Karpas-422 (cell line): ENCODE data around the gene AGAP1. TPM values are rescaled to one million over a fixed set of nuclear protein-coding genes. Genes with fewer than 3 reads are reported as not detected.
A peak's percentile ranks its signal among the peaks of the same experiment; 100 is the strongest.

ENCODE experiments used
- DNase-seq: peaks from one replicate; pipeline ENCODE4 v3.0.0-alpha.2; 2015
- H2AFZ ChIP-seq: fragments of 200-600 bp; sonication (generic); 2 replicates; pipeline ENCODE4 v1.6.1; 2014; ENCODE audit warnings: antibody characterized with exemption, low read length, mixed read lengths
- H3K27ac ChIP-seq: fragments of 200-600 bp; sonication (generic); 2 replicates; pipeline ENCODE4 v1.5.1; 2014; ENCODE audit warnings: mild to moderate bottlenecking, low read length, moderate library complexity
- H3K27me3 ChIP-seq: fragments of 200-600 bp; sonication (generic); 2 replicates; pipeline ENCODE4 v1.6.1; 2014; ENCODE audit warnings: low read length, mixed read lengths
- H3K36me3 ChIP-seq: fragments of 200-600 bp; sonication (generic); 2 replicates; pipeline ENCODE4 v1.6.1; 2014; ENCODE audit warnings: low read length, mixed read lengths; ENCODE audit not compliant: insufficient read depth
- H3K4me1 ChIP-seq: fragments of 200-600 bp; sonication (generic); 2 replicates; pipeline ENCODE4 v1.6.1; 2014; ENCODE audit warnings: mild to moderate bottlenecking, low read length, mixed read lengths
- H3K4me2 ChIP-seq: fragments of 200-600 bp; sonication (generic); 2 replicates; pipeline ENCODE4 v1.6.1; 2014; ENCODE audit warnings: low read length, low read depth, mild to moderate bottlenecking; ENCODE audit not compliant: poor library complexity, severe bottlenecking
- H3K4me3 ChIP-seq: fragments of 200-600 bp; sonication (generic); 2 replicates; pipeline ENCODE4 v1.5.1; 2014; ENCODE audit warnings: mild to moderate bottlenecking, antibody characterized with exemption, low read length, mixed read lengths
- H3K79me2 ChIP-seq: fragments of 200-600 bp; sonication (generic); 2 replicates; pipeline ENCODE4 v1.6.1; 2014; ENCODE audit warnings: mild to moderate bottlenecking, low read length, mixed read lengths
- H3K9ac ChIP-seq: fragments of 200-600 bp; sonication (generic); 2 replicates; pipeline ENCODE4 v1.6.0; 2014; ENCODE audit warnings: low read length
- H3K9me2 ChIP-seq: fragments of 200-600 bp; sonication (generic), shearing (Covaris generic); replicated peaks from 2 replicates; pipeline ENCODE4 v1.6.0; 2014; ENCODE audit warnings: mild to moderate bottlenecking, low read length, moderate library complexity; ENCODE audit not compliant: insufficient read depth
- H3K9me3 ChIP-seq: fragments of 300-700, 200-600 bp; sonication (generic); 2 replicates; pipeline ENCODE4 v1.6.1; 2014; ENCODE audit warnings: low read length, mixed read lengths
- H4K20me1 ChIP-seq: fragments of 200-600 bp; sonication (generic); 2 replicates; pipeline ENCODE4 v1.6.1; 2014; ENCODE audit warnings: mild to moderate bottlenecking, antibody characterized with exemption, low read length, low read depth; ENCODE audit not compliant: insufficient read depth
- total RNA-seq: library from RNA; depleted of rRNA; stranded (reverse); fragments of >200 nt; shearing (Covaris generic); gene quantifications from 2 replicates; pipeline ENCODE4 v1.2.3, GENCODE V29; 2014; ENCODE audit warnings: low replicate concordance

Gene AGAP1
- total RNA-seq, 1 experiment from 2014 or later, result not detected

DNA sequence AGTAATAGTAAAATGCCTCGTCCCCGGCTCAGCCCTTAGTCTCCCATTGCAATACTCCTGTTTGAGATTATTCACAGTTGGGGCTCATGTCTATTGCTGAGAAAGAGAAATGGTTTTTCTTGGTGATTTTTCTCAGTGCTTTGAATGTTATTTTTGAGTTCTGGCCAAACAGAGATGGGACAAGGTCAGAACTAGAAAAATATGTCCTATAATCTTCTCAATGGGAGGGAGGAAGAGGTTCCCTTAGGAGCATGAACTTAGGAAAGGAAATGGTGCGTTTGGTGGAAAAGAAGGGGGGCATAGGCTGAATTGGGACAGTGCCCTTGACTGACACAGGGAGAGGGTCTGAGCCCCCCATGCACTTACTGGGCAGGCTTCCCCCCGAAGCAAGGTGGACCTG is 133.8 kb downstream of the AGAP1 start:
- H3K27ac ChIP-seq, result no peak overlapping the region
- H3K4me1 ChIP-seq, result peaks cover 5% of the 10 kb centered on the region
- no peaks in the 10 kb centered on the region for H3K27me3 ChIP-seq
- no peaks in the 10 kb centered on the region for H3K79me2 ChIP-seq
- H3K4me3 ChIP-seq, result no peak overlapping the region
- no peak for DNase-seq
- no peak overlapping the region for H3K4me2 ChIP-seq
- no peaks in the 10 kb centered on the region for H3K9me2 ChIP-seq
- H3K9ac ChIP-seq, result no peak overlapping the region
- H4K20me1 ChIP-seq, result no peaks in the 10 kb centered on the region
- no peaks in the 10 kb centered on the region for H3K9me3 ChIP-seq
- H3K36me3 ChIP-seq, result no peaks in the 10 kb centered on the region
- H2AFZ ChIP-seq, result no peak overlapping the region

DNA sequence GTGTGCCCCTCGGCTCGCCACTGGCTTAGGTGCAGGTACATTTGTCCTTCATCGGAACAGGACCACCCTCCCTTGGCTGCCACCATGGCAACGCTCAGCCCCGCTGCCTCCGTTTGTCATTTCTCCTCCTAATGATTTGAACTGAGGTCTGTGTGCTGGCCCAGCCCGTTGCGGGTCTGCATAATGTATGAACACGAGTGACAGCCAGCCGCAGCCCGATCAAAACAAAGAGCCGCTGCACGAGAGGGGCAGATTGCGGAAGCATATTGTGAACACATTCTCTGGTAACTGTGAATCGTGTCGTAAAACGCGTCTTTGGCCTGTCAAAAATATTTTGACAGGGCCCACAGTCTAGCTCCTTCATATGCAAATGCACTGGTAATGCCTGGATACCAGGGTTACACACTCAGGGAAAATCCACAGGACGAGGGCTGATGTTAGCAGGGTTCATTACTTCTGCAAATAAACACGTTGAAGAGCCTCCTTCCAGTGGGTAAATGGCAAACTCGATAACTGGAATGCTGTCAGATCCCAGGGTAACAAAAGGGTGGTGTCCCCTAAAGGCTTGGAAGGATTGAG is 137.0 kb downstream of the AGAP1 start:
- no peak for DNase-seq
- no peaks in the 10 kb centered on the region for H3K27me3 ChIP-seq
- no peak overlapping the region for H3K4me2 ChIP-seq
- H3K9me3 ChIP-seq, result no peaks in the 10 kb centered on the region
- no peak overlapping the region for H3K4me3 ChIP-seq
- H2AFZ ChIP-seq, result no peak overlapping the region
- no peaks in the 10 kb centered on the region for H3K9me2 ChIP-seq
- H3K79me2 ChIP-seq, result no peaks in the 10 kb centered on the region
- H3K27ac ChIP-seq, result no peak overlapping the region
- no peaks in the 10 kb centered on the region for H3K36me3 ChIP-seq
- peaks cover 10% of the 10 kb centered on the region for H3K4me1 ChIP-seq
- H4K20me1 ChIP-seq, result no peaks in the 10 kb centered on the region
- H3K9ac ChIP-seq, result no peak overlapping the region

DNA sequence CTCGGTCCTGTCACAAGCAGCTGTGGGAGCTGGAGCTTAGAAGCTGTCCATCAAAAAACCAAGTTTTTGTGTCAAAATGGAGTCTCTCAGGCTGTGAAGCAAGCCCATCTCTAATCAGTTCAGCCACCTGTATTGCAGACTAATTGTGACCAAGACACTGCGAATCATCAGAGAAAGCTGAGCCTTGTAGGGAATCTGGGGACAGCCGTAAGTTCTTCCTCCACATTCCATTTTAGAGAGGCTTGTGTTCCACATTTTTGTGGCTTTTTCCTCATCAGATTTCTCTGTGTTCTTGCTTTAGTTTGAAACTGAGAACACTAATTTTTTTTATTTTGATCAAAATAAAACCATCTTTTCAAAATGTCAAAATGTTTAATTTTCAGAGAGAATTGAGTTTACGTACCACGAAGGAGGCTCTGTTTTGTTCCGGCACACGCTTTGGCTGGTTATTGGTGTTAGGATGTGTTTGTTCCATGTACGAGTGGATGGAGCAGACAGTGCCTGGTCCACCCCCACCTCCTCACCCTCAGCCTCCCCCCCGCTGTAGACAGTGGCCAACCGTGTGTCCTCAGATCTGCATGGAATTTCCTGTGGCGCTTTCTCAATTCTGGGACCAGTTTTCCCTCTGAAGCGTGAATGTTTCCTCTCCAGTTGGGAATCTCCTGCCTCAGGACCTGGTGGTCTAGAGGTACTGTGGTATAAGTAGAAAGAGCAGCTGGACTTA is 140.8 kb downstream of the AGAP1 start:
- Histone ChIP-seq H3K9me3 (no peaks in the 10 kb centered on the region), H3K36me3 (no peaks in the 10 kb centered on the region), H3K4me1 (peaks cover 10% of the 10 kb centered on the region), H3K4me3 (no peak overlapping the region), H3K4me2 (no peak overlapping the region), H3K9me2 (no peaks in the 10 kb centered on the region), H3K9ac (no peak overlapping the region), H3K79me2 (no peaks in the 10 kb centered on the region), H3K27me3 (no peaks in the 10 kb centered on the region), H4K20me1 (no peaks in the 10 kb centered on the region), H3K27ac (no peak overlapping the region), H2AFZ (no peak overlapping the region)
- DNase-seq, result no peak

DNA sequence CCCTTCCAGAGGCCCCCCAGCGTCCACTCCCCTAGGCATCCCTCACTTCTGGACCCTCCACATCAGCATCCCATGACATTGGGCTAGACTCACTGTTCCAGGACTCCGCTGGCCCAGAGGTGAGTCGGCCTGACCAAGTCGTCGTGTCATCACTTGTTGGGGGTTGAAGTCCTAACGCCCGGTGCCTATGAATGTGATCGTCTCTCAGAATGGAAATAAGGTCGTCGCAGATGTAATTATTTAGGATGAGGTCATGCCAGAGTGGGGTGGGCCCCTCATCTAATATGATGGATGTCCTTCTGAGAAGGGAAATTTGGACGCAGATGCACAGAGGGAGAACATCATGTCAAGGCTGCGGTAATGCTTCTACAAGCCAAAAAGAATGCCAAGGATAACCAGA is 142.7 kb downstream of the AGAP1 start:
- Histone ChIP-seq H3K9me2 (no peaks in the 10 kb centered on the region), H3K4me3 (no peak overlapping the region)

DNA sequence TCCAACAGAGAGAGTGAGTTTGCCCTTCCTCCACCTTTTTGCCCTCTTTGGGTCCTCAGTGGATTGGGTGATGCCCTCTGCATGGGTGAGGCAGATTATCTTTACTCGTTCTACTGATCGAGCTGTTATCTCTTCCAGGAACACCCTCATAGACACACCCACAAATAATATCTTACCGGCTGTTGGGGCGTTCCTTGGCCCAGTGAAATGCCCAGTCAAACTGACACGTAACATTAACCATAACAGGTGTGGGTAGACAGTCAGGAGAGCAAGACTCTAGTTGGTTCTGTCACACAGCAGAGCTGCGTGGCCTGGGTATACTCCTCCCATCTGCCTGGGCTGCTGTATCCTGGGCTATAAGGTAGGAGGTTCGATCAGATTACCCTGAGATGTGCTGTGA is 144.1 kb downstream of the AGAP1 start:
- H3K79me2 ChIP-seq, result no peaks in the 10 kb centered on the region
- H4K20me1 ChIP-seq, result no peaks in the 10 kb centered on the region
- no peaks in the 10 kb centered on the region for H3K36me3 ChIP-seq
- H3K4me1 ChIP-seq, result peaks cover 2% of the 10 kb centered on the region
- H3K9me3 ChIP-seq, result no peaks in the 10 kb centered on the region
- no peak overlapping the region for H3K9ac ChIP-seq
- DNase-seq, result no peak
- no peak overlapping the region for H3K27ac ChIP-seq
- H3K9me2 ChIP-seq, result no peaks in the 10 kb centered on the region
- H3K4me2 ChIP-seq, result no peak overlapping the region
- no peak overlapping the region for H2AFZ ChIP-seq
- no peak overlapping the region for H3K4me3 ChIP-seq
- H3K27me3 ChIP-seq, result no peaks in the 10 kb centered on the region

More for the DNA sequence above, 142.7 kb downstream of the AGAP1 start:
- H3K4me1 ChIP-seq, result peaks cover 10% of the 10 kb centered on the region
- H3K4me2 ChIP-seq, result no peak overlapping the region
- H3K36me3 ChIP-seq, result no peaks in the 10 kb centered on the region
- no peak overlapping the region for H2AFZ ChIP-seq
- no peak for DNase-seq
- no peaks in the 10 kb centered on the region for H4K20me1 ChIP-seq
- no peak overlapping the region for H3K27ac ChIP-seq
- no peaks in the 10 kb centered on the region for H3K79me2 ChIP-seq
- H3K9ac ChIP-seq, result no peak overlapping the region
- no peaks in the 10 kb centered on the region for H3K9me3 ChIP-seq
- H3K27me3 ChIP-seq, result no peaks in the 10 kb centered on the region

DNA sequence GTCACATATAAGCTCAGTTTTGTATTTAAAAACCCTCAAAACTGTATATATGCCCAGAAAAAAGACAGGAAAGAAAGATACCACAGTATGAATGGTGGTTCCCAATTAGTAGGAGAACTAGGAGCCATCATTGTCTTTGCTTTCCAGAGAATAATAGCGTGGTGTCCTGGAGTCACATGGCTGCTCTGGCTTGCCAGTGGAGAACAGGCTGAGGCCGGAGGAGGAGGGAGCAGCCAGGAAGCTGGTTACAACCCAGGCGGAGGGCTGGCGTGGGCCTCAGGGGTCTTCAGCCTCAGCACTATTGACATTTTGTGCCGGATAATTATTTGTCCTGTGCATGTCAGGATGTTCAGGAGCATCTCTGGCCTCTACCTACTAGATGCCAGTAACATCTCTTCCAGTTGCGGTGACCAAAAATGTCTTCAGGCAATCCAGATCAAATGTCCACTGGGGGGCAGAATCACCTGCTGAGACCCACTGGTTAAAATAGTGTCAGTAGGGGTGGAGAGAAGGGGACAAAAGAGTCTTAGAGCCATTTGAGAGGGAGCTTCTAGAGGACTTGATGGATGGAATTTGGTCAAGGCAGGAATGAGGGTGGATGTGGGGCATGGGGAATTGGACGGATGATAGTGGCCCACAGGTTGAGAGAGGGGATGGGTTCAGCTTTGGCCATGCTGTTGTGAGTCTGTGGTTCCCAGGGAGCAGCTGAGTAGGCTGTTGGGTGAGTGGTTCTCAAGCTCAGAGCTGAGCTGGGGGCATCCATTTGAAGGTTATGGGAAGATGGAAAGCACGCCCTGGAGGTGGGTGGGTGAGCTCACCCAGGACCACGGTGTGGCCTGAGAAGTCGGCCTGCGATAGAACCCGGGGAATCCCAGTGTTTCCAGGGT is 144.9 kb downstream of the AGAP1 start:
- Histone ChIP-seq H3K79me2 (no peaks in the 10 kb centered on the region), H3K4me2 (no peak overlapping the region), H3K9me2 (no peaks in the 10 kb centered on the region), H3K9ac (no peak overlapping the region), H2AFZ (no peak overlapping the region), H3K4me3 (no peak overlapping the region), H3K4me1 (no peaks in the 10 kb centered on the region), H3K27me3 (no peaks in the 10 kb centered on the region), H3K27ac (no peak overlapping the region), H3K36me3 (no peaks in the 10 kb centered on the region), H3K9me3 (no peaks in the 10 kb centered on the region), H4K20me1 (no peaks in the 10 kb centered on the region)
- peak; percentile 51 for DNase-seq

DNA sequence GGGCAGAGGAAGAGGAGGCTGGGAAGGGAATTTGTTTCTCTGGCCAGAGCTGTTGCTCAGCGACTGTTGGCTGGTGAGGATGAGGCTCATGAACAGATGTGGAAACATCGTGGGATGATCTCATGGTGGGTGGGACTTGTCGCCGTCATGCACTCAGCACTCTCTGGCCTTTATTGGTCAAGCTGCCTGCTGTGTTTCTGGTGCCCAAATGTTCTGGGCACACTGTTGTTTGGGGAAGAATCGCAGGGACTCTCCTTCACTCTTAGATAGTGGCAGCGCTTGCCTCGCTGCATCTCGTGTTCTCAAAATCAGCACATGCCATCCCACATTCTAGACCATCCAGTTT is 145.6 kb downstream of the AGAP1 start:
- Histone ChIP-seq H3K79me2 (no peaks in the 10 kb centered on the region), H2AFZ (no peak overlapping the region), H3K27me3 (no peaks in the 10 kb centered on the region), H3K9ac (no peak overlapping the region), H3K4me2 (no peak overlapping the region), H4K20me1 (no peaks in the 10 kb centered on the region), H3K27ac (no peak overlapping the region), H3K9me3 (no peaks in the 10 kb centered on the region), H3K9me2 (no peaks in the 10 kb centered on the region), H3K4me1 (no peaks in the 10 kb centered on the region), H3K4me3 (no peak overlapping the region), H3K36me3 (no peaks in the 10 kb centered on the region)
- no peak for DNase-seq

DNA sequence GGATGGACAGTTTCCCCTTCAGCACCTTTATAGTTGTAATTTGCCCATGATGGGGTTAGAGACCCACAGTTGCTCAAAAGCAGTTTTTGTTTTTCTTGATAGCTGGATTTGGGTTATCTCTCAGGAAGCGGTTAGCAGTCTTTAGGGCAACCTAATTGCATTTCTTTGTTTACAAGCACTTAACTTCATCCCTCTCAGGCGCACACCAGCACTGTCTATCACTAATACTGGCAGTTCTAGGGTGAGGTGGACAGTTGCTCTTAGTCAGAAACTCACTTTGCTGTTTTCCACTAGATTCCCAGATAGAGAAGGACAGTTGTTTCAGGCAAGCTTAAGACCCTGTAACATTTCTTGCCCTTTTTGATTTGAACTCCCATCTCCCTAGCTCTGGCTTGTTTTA is 146.0 kb downstream of the AGAP1 start:
- Histone ChIP-seq H3K79me2 (no peaks in the 10 kb centered on the region), H4K20me1 (no peaks in the 10 kb centered on the region)

More for the DNA sequence above, 146.0 kb downstream of the AGAP1 start:
- Histone ChIP-seq H3K9me3 (no peaks in the 10 kb centered on the region), H3K4me3 (no peak overlapping the region), H2AFZ (no peak overlapping the region), H3K27ac (no peak overlapping the region), H3K4me1 (no peaks in the 10 kb centered on the region), H3K4me2 (no peak overlapping the region), H3K9ac (no peak overlapping the region), H3K27me3 (no peaks in the 10 kb centered on the region), H3K9me2 (no peaks in the 10 kb centered on the region), H3K36me3 (no peaks in the 10 kb centered on the region)
- DNase-seq, result no peak
